HL-60 (cell line): Measurements from ENCODE around the gene AP3S2.

Experiments
- CTCF ChIP-seq: IDR thresholded peaks from one replicate; pipeline ENCODE4 v1.5.1; 2011; ENCODE audit warnings: low read length, control low read depth, inconsistent platforms; ENCODE audit not compliant: insufficient read depth
- GABPA ChIP-seq: IDR thresholded peaks from 2 replicates; pipeline ENCODE4 v1.6.1; 2012; ENCODE audit warnings: low read depth
- POLR2AphosphoS5 ChIP-seq: IDR thresholded peaks from 2 replicates; pipeline ENCODE4 v1.6.1; 2012; ENCODE audit warnings: low read depth
- REST ChIP-seq: IDR thresholded peaks from 2 replicates; pipeline ENCODE4 v1.6.1; 2012; ENCODE audit warnings: low read depth; ENCODE audit not compliant: insufficient replicate concordance
- SPI1 ChIP-seq: IDR thresholded peaks from 2 replicates; pipeline ENCODE4 v1.6.1; 2012; ENCODE audit warnings: low read depth, mild to moderate bottlenecking, borderline replicate concordance

GRCh38 chr15:89860431-89860830, 33.4 kb downstream of the AP3S2 start:
- no peak for TF ChIP-seq CTCF
- no peak for TF ChIP-seq GABPA
- no peak for TF ChIP-seq POLR2AphosphoS5
- no peak for TF ChIP-seq SPI1
- no peak for TF ChIP-seq REST
